Upper lobe of left lung (tissue), 6 donors: ENCODE measurements around the gene ALG1. TPM values are rescaled to one million over a fixed set of nuclear protein-coding genes. Genes with fewer than 3 reads are reported as not detected.
"Not testable (repeated sequence)": the region's sequence is repeated elsewhere in the genome, so short reads cannot be mapped to it uniquely, and the experiment has no call there.

Experiments
- ATAC-seq, 2 donors: fragments of 200-7000 bp; cut with Tn5 transposase; one replicate each; pipeline ENCODE4 v1.9.1; 2022; ENCODE audit warnings: mild to moderate bottlenecking in 2 of 2, moderate library complexity in 2 of 2; ENCODE audit not compliant: low FRiP score in 2 of 2
- DNase-seq, 2 donors: peaks; one replicate each; pipeline ENCODE4 v3.0.0-alpha.2; 2019 to 2020
- H3K27ac ChIP-seq, 4 donors: fragments of 200-600 bp; sonication (generic); one replicate each; pipeline ENCODE4 v1.5.1; 2016 to 2019
- H3K27me3 ChIP-seq, 4 donors: fragments of 200-600 bp; sonication (generic); one replicate each; pipeline ENCODE4 v1.5.1; 2017 to 2019
- H3K36me3 ChIP-seq, 4 donors: fragments of 200-600 bp; sonication (generic); one replicate each; pipeline ENCODE4 v1.5.1; 2016 to 2019
- H3K4me1 ChIP-seq, 4 donors: fragments of 200-600 bp; sonication (generic); one replicate each; pipeline ENCODE4 v1.5.1; 2018 to 2019
- H3K4me3 ChIP-seq, 4 donors: fragments of 200-600 bp; sonication (generic); one replicate each; pipeline ENCODE4 v1.5.1; 2017 to 2019; ENCODE audit warnings: mild to moderate bottlenecking in 2 of 4, moderate library complexity in 1 of 4
- H3K9me3 ChIP-seq, 4 donors: fragments of 200-600 bp; sonication (generic); one replicate each; pipeline ENCODE4 v1.5.1; 2018 to 2019
- WGBS, 2 donors: methylation state at CpG; one replicate each; pipeline ENCODE4 v1.1.5; 2017 to 2018; 5-methylcytosine and 5-hydroxymethylcytosine counted together
- total RNA-seq, 6 donors: library from RNA; depleted of rRNA in 4 of 6; stranded (reverse); fragments of >200 nt in 4 of 6; gene quantifications; one replicate each; pipeline versions ENCODE4 v1.1.0 to v1.2.1, GENCODE V29; 2016 to 2021
- donor health status: DM: no; HTN: no; CAD: no; lungs with moderate emphysema.
- donor health status: DM: no; HTN: yes; CAD: no; lungs with severe emphysema.

ALG1 gene
- total RNA-seq, 6 donors from 2014 or later, result 10.5 to 24.0 (median 21.9) TPM

DNA sequence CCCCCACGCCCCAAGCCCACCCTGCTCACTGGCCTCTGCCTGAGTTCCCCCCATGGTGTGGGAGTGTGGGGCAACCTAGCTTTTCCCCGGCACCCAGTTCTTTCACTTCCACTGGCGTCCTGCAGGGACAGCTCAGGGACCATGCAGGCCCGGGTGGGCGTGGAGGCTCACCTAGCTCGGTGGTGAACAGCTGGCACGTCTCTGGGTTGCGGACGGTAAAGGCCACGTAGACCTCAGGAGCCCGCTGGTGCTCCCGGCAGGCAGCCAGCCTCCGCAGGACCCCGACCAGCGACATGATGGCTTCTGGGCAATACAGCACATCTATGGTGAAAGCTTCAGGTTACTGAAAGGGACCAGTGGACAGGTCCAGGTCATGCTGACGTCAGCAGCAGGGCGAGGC lies 17.3 kb downstream of the ALG1 start:
- DNase-seq, H3K4me1 ChIP-seq, H3K27ac ChIP-seq, H3K27me3 ChIP-seq, H3K4me3 ChIP-seq, H3K9me3 ChIP-seq, ATAC-seq: not testable (repeated sequence)
- peaks cover 0 to 50% (median 20%) of the 10 kb centered on the region in 4 donors for H3K36me3 ChIP-seq
- WGBS, 2 donors, result 92 to 96% methylated on average over 17 of the region's 17 CpGs

GRCh38 chr16:5089911-5090555 lies 18.4 kb downstream of the ALG1 start:
- WGBS, 2 donors, result 94% methylated on average over 26 of the region's 26 CpGs; no CpG with 5 or more reads in 1 of the 2 donors
- not testable (repeated sequence) for ATAC-seq, H3K4me3 ChIP-seq, H3K4me1 ChIP-seq, DNase-seq, H3K9me3 ChIP-seq, H3K27ac ChIP-seq, H3K27me3 ChIP-seq
- H3K36me3 ChIP-seq, result peaks cover 0 to 45% (median 18%) of the 10 kb centered on the region in 4 donors

- H3K27ac ChIP-seq, H3K9me3 ChIP-seq, H3K4me1 ChIP-seq, H3K4me3 ChIP-seq, H3K27me3 ChIP-seq, ATAC-seq, DNase-seq: not testable (repeated sequence)
- H3K36me3 ChIP-seq, result peaks cover 0 to 40% (median 14%) of the 10 kb centered on the region in 4 donors
- WGBS, 2 donors, result 67 to 90% methylated on average over 4 to 9 of the region's 9 CpGs
These were observed 18.9 kb downstream of the ALG1 start for GRCh38 chr16:5090592-5090991.

DNA sequence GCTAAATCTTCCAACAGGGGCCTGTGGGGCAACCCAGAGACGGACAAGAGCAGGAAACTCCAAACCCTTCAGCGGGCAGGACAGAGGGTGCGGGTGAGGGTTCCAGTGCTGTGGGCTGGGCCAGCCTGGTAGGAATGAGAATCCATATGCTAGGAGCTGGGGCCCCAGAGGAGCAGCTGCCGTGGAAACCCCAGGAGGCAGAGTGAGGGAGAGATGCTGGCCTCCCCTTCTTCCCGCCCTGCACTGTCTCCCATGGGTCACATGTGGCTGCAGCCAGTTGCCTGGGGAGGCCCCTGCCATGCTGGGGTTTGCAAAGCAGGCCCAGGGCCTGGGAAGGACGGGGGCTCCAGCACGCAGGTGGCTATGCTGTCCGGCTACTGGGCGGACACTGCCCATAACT lies 21.4 kb downstream of the ALG1 start:
- not testable (repeated sequence) for DNase-seq, ATAC-seq, H3K9me3 ChIP-seq, H3K4me3 ChIP-seq, H3K27me3 ChIP-seq, H3K27ac ChIP-seq
- Histone ChIP-seq H3K36me3 (peaks cover 0 to 23% (median 8%) of the 10 kb centered on the region in 4 donors), H3K4me1 (peaks cover 3 to 14% (median 4%) of the 10 kb centered on the region in 4 donors)
- WGBS, 2 donors, result 85 to 93% methylated on average over 4 to 7 of the region's 9 CpGs

DNA sequence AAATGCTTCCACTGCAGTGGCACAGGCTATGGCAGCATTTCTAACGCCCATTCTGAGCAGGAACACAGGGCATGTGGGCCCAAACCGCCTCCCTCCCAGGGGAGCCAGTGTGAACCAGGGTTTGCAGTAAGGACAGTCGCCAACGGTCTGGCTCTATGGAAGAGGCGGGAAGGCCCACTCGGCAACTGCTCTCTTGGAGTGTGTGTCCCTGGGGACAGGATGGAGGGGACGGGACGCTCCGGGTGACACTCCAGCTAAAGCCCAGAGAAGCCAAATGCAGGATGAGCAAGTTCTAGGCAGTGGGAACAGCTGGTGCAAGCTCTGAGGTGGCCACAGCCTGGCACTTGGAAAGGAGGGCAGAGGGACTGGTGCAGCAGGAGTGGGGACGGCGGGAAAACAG lies 22.1 kb downstream of the ALG1 start:
- DNase-seq, result not testable (repeated sequence)

GRCh38 chr16:5095145-5095830 lies 23.6 kb downstream of the ALG1 start:
- not testable (repeated sequence) for H3K9me3 ChIP-seq, DNase-seq, H3K27me3 ChIP-seq, ATAC-seq, H3K36me3 ChIP-seq, H3K4me3 ChIP-seq, H3K27ac ChIP-seq
- peaks cover 7 to 19% (median 9%) of the 10 kb centered on the region in 4 donors for H3K4me1 ChIP-seq
- 70 to 85% methylated on average over 11 of the region's 11 CpGs for WGBS, 2 donors

More for the DNA sequence above, 22.1 kb downstream of the ALG1 start:
- not testable (repeated sequence) for H3K9me3 ChIP-seq, ATAC-seq, H3K27me3 ChIP-seq, H3K27ac ChIP-seq, H3K4me3 ChIP-seq
- WGBS, 2 donors, result 80 to 92% methylated on average over 5 to 6 of the region's 11 CpGs
- Histone ChIP-seq H3K4me1 (peaks cover 5 to 17% (median 5%) of the 10 kb centered on the region in 4 donors), H3K36me3 (peaks cover 0 to 21% (median 5%) of the 10 kb centered on the region in 4 donors)

GRCh38 chr16:5096437-5097060 lies 24.9 kb downstream of the ALG1 start:
- not testable (repeated sequence) for ATAC-seq, H3K36me3 ChIP-seq, H3K9me3 ChIP-seq, H3K27me3 ChIP-seq, DNase-seq
- WGBS, 2 donors, result 31 to 41% methylated on average over 6 to 7 of the region's 7 CpGs
- Histone ChIP-seq H3K4me1 (peaks cover 7 to 19% (median 9%) of the 10 kb centered on the region in 4 donors), H3K4me3 (peak overlapping the region in 3 of 4 donors; percentile 87 to 98 (median 97)), H3K27ac (peak overlapping the region in 1 of 4 donors; percentile 85)

DNA sequence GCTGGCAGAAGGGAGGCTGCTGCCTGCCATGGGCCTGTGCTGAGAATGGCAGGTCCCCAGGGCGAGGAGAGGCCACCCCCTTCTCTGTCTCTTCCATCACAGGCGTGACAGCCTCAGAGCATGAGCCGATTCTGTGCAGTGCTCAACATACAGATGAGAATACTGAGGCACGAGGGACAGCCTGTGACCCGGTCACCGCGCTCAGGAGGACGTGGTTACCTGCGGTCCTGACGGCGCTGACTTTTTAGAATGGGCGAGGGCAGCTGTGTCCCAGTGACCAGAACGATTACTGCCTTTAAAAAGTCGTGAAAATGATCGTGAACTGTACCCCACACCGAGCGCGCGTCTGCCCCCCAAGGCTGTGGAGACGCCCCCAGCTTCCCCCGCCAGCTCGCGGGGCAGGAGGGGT lies 25.4 kb downstream of the ALG1 start:
- WGBS, 2 donors, result 0% methylated on average over 13 of the region's 23 CpGs; no CpG with 5 or more reads in 1 of the 2 donors
- not testable (repeated sequence) for ATAC-seq, H3K36me3 ChIP-seq, H3K9me3 ChIP-seq, H3K27me3 ChIP-seq
- peaks cover 7 to 18% (median 9%) of the 10 kb centered on the region in 4 donors for H3K4me1 ChIP-seq
- H3K4me3 ChIP-seq, result peak overlapping the region; percentile 56 to 98 (median 92)
- peak overlapping the region; percentile 67 to 85 (median 78) for H3K27ac ChIP-seq
- peak in 1 of 2 donors; percentile 24 for DNase-seq
